BJ (cell line): ENCODE data around the gene HBS1L. TPM values are rescaled to one million over a fixed set of nuclear protein-coding genes. Genes with fewer than 3 reads are reported as not detected.

ENCODE experiments used
- CTCF ChIA-PET: fragments of 350-600 bp; formaldehyde crosslinking; extraction: SDS; loops from one replicate; lab custom pipeline; 2021; ENCODE audit warnings: antibody characterized with exemption, inconsistent platforms; lab: Yijun Ruan, JAX
- POLR2A ChIA-PET: fragments of 300-600 bp; sonication (Branson Sonifier 250); formaldehyde crosslinking; extraction: SDS; loops from one replicate; lab custom pipeline; 2021; ENCODE audit warnings: antibody characterized with exemption; lab: Charles Lee
- DNase-seq: peaks from one replicate; pipeline ENCODE4 v3.0.0-alpha.2; 2011; ENCODE audit warnings: low read depth
- H3K27me3 ChIP-seq: 2 replicates; pipeline ENCODE4 v1.6.0; 2011; ENCODE audit warnings: low read length; ENCODE audit not compliant: control insufficient read depth, insufficient read depth
- H3K36me3 ChIP-seq: 2 replicates; pipeline ENCODE4 v1.5.1; 2011; ENCODE audit warnings: low read length; ENCODE audit not compliant: control insufficient read depth, insufficient read depth
- H3K4me3 ChIP-seq: 2 replicates; pipeline ENCODE4 v1.5.1; 2011; ENCODE audit warnings: low read depth, mild to moderate bottlenecking, control low read depth, low read length
- CTCF ChIP-seq: IDR thresholded peaks from 2 replicates; pipeline ENCODE4 v1.5.1; 2011; ENCODE audit warnings: low read depth, mild to moderate bottlenecking, control low read depth, inconsistent platforms, low read length, moderate library complexity; ENCODE audit not compliant: insufficient read depth
- polyA plus RNA-seq: library from polyadenylated mRNA; depleted of rRNA; stranded (reverse); fragments of >200 nt; gene quantifications from 2 replicates; pipeline ENCODE4 v1.2.3, GENCODE V29; 2011

HBS1L gene
- polyA plus RNA-seq, 1 experiment: 44.3 TPM

DNA sequence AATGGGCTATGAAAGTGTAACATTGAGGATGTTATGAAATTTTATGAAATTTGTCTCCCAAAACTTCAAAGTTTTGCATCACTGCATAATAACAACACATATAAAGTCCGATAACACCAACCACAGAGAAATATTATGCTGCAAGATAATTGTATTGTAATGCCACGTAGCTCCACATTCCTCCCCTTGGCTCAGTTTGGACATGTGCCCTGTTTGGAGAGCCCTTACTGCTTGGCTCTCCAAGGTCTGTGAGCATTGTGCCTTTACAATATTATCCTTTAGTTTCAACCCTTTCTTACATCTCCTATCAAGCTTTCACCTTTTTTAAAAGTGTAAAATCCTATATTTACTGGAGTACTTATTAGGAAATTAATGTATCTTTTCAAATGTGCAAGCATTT, 10.8 kb downstream of the HBS1L start:
- H3K27me3 ChIP-seq: no peaks in the 10 kb centered on the region
- peaks cover 4% of the 10 kb centered on the region; the same call in 1 of the 2 replicates for H3K36me3 ChIP-seq
- CTCF ChIA-PET: interaction anchor here (1.1 kb wide), 1 partner anchor 13 kb away, joined by 3 read pairs; no protein-coding TSS in a partner anchor
- no peak for TF ChIP-seq CTCF
- H3K4me3 ChIP-seq: no peak overlapping the region
- POLR2A ChIA-PET: no interaction called here
- DNase-seq: no peak

DNA sequence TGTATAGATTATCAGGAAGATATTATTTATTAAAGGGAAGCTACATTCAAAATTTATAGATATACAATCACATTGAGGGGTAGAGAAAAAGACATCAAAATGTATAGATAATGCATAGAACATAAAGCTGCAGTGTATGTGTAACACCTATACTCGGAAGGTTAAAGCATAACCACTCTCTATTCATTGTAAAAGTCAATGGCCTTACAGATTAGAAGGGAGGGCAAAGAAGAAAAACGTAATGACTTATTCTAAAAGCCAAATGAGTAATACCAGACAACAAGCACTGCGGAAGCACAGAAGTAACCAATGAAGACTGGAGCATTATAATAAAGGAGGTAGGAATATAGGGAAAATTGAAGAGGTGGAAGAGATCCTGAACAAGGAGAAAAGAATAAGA, 11.3 kb downstream of the HBS1L start:
- no peaks in the 10 kb centered on the region for H3K27me3 ChIP-seq
- H3K36me3 ChIP-seq: peaks cover 4% of the 10 kb centered on the region; the same call in 1 of the 2 replicates
- no peak overlapping the region for H3K4me3 ChIP-seq
- no peak for DNase-seq
- TF ChIP-seq CTCF: no peak
- CTCF ChIA-PET: interaction anchor here (1.1 kb wide), 1 partner anchor 13 kb away, joined by 3 read pairs; no protein-coding TSS in a partner anchor
- POLR2A ChIA-PET: no interaction called here

GRCh38 chr6:135038335-135038734, 16.3 kb downstream of the HBS1L start:
- POLR2A ChIA-PET: no interaction called here
- CTCF ChIA-PET: no interaction called here
- Histone ChIP-seq H3K27me3 (no peaks in the 10 kb centered on the region), H3K4me3 (no peak overlapping the region), H3K36me3 (peaks cover 2% of the 10 kb centered on the region; the same call in 1 of the 2 replicates)
- DNase-seq: no peak
- TF ChIP-seq CTCF: no peak

- ChIA-PET CTCF (no interaction called here), POLR2A (no interaction called here)
- Histone ChIP-seq H3K27me3 (no peaks in the 10 kb centered on the region), H3K36me3 (peaks cover 2% of the 10 kb centered on the region; the same call in 1 of the 2 replicates), H3K4me3 (no peak overlapping the region)
- DNase-seq: no peak
- TF ChIP-seq CTCF: no peak
Measured at GRCh38 chr6:135037541-135037940, 17.1 kb downstream of the HBS1L start.

GRCh38 chr6:135036731-135037420, 17.7 kb downstream of the HBS1L start:
- Histone ChIP-seq H3K27me3 (no peaks in the 10 kb centered on the region), H3K4me3 (no peak overlapping the region), H3K36me3 (peaks cover 2% of the 10 kb centered on the region; the same call in 1 of the 2 replicates)
- CTCF ChIA-PET: no interaction called here
- POLR2A ChIA-PET: no interaction called here
- DNase-seq: no peak
- no peak for TF ChIP-seq CTCF
